SU-DHL-6 (cell line): ENCODE results near the gene DNAJB1.

Experiments
- H2AFZ ChIP-seq: fragments of 200-600 bp; sonication (generic); 2 replicates; pipeline ENCODE4 v1.6.1; 2014; ENCODE audit warnings: low read depth, mild to moderate bottlenecking, moderate library complexity, mixed read lengths, antibody characterized with exemption, low read length; ENCODE audit not compliant: severe bottlenecking
- H3F3A ChIP-seq: fragments of 200-600 bp; shearing (Covaris generic); 2 replicates; pipeline ENCODE4 v1.6.0; 2016; ENCODE audit warnings: antibody characterized with exemption, mild to moderate bottlenecking; ENCODE audit not compliant: insufficient read depth
- H3K27ac ChIP-seq: fragments of 200-600 bp; sonication (generic); 2 replicates; pipeline ENCODE4 v1.5.1; 2016; ENCODE audit warnings: low read depth, mild to moderate bottlenecking, low read length, moderate library complexity, mixed read lengths
- H3K27me3 ChIP-seq: fragments of 200-600 bp; sonication (generic), shearing (Covaris generic); 2 replicates; pipeline ENCODE4 v1.6.0; 2014; ENCODE audit warnings: mild to moderate bottlenecking, low read length
- H3K36me3 ChIP-seq: fragments of 200-600 bp; sonication (generic); 2 replicates; pipeline ENCODE4 v1.6.1; 2014; ENCODE audit warnings: mild to moderate bottlenecking, low read length, mixed read lengths
- H3K4me2 ChIP-seq: fragments of 300-600, 200-600 bp; shearing (Covaris generic), sonication (generic); 2 replicates; pipeline ENCODE4 v1.6.0; 2014; ENCODE audit warnings: low read length, low read depth, mild to moderate bottlenecking; ENCODE audit not compliant: poor library complexity, severe bottlenecking
- H3K4me3 ChIP-seq: fragments of 200-600 bp; sonication (generic); 2 replicates; pipeline ENCODE4 v1.5.1; 2014; ENCODE audit warnings: antibody characterized with exemption, low read length, mild to moderate bottlenecking, mixed read lengths; ENCODE audit not compliant: insufficient read depth, poor library complexity, severe bottlenecking
- H3K79me2 ChIP-seq: fragments of 200-600 bp; sonication (generic); 2 replicates; pipeline ENCODE4 v1.6.1; 2014; ENCODE audit warnings: mild to moderate bottlenecking, low read length, moderate library complexity; ENCODE audit not compliant: insufficient read depth
- H3K9ac ChIP-seq: fragments of 200-600 bp; sonication (generic); 2 replicates; pipeline ENCODE4 v1.7.0; 2014; ENCODE audit warnings: mild to moderate bottlenecking, low read length
- H3K9me2 ChIP-seq: fragments of 200-600 bp; sonication (generic); replicated peaks from 2 replicates; pipeline ENCODE4 v1.6.1; 2014; ENCODE audit warnings: low read length; ENCODE audit not compliant: insufficient read depth
- H3K9me3 ChIP-seq: fragments of 200-600 bp; sonication (generic); 2 replicates; pipeline ENCODE4 v1.6.1; 2014; ENCODE audit warnings: low read length, mixed read lengths; ENCODE audit not compliant: insufficient read depth
- H4K20me1 ChIP-seq: fragments of 200-600 bp; sonication (generic); 2 replicates; pipeline ENCODE4 v1.6.1; 2014; ENCODE audit warnings: low read depth, mild to moderate bottlenecking, antibody characterized with exemption, low read length, moderate library complexity, mixed read lengths
- EZH2phosphoT487 ChIP-seq: fragments of 200-600 bp; sonication (generic), shearing (Covaris generic); conservative IDR thresholded peaks from 2 replicates; pipeline ENCODE4 v1.6.1; 2018; ENCODE audit warnings: mild to moderate bottlenecking, antibody characterized with exemption, low read length, moderate library complexity, mixed read lengths
- TF ChIP-seq, protein P1 (sequence below): fragments of 200-600 bp; sonication (generic); IDR thresholded peaks from one replicate; pipeline ENCODE4 v1.5.1; 2017; ENCODE audit warnings: antibody characterized with exemption, mild to moderate bottlenecking, low read length, moderate library complexity; ENCODE audit not compliant: insufficient read depth, poor library complexity, severe bottlenecking

Gene DNAJB1

DNA sequence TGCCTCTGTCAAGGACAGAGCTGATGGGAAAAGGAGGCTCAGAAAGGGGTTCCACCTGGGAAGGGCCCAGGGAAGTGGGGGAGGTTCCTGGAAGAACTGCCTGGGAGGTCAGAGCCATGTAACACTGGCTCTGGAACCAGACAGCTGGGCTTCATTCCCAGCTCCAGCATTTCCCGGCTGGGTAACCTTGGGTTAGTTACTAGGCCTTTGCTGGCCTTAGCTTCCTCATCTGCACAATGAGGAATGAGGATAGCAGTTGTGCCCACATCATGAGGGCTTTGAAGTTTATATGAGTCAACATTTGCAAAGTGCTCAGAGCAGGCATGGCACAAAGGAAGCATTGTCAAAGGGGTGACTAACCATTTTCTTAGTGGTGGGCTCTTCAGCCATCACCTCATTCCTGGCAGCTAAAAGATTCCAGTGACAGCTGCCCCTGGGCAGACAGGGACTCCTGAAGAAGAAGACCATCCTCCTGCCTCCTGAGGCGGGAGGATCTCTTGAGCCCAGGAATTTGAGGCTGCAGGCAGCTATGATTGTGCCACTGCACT lies 1.7 kb upstream of the DNAJB1 start:
- Histone ChIP-seq H3K27me3 (no peaks in the 10 kb centered on the region), H3K9me3 (no peaks in the 10 kb centered on the region), H3K9ac (no peak overlapping the region), H3K9me2 (no peaks in the 10 kb centered on the region), H2AFZ (no peak overlapping the region), H3K79me2 (peaks cover 24% of the 10 kb centered on the region), H3F3A (peaks cover 16% of the 10 kb centered on the region; the same call in 1 of the 2 replicates), H4K20me1 (0 out of 2 replicates have a peak, but pooled peaks cover 6% of the 10 kb centered on the region), H3K27ac (no peak overlapping the region), H3K36me3 (no peaks in the 10 kb centered on the region), H3K4me3 (no peak overlapping the region), H3K4me2 (no peak overlapping the region)
- TF ChIP-seq, protein P1, sequence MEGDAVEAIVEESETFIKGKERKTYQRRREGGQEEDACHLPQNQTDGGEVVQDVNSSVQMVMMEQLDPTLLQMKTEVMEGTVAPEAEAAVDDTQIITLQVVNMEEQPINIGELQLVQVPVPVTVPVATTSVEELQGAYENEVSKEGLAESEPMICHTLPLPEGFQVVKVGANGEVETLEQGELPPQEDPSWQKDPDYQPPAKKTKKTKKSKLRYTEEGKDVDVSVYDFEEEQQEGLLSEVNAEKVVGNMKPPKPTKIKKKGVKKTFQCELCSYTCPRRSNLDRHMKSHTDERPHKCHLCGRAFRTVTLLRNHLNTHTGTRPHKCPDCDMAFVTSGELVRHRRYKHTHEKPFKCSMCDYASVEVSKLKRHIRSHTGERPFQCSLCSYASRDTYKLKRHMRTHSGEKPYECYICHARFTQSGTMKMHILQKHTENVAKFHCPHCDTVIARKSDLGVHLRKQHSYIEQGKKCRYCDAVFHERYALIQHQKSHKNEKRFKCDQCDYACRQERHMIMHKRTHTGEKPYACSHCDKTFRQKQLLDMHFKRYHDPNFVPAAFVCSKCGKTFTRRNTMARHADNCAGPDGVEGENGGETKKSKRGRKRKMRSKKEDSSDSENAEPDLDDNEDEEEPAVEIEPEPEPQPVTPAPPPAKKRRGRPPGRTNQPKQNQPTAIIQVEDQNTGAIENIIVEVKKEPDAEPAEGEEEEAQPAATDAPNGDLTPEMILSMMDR = no peak

DNA sequence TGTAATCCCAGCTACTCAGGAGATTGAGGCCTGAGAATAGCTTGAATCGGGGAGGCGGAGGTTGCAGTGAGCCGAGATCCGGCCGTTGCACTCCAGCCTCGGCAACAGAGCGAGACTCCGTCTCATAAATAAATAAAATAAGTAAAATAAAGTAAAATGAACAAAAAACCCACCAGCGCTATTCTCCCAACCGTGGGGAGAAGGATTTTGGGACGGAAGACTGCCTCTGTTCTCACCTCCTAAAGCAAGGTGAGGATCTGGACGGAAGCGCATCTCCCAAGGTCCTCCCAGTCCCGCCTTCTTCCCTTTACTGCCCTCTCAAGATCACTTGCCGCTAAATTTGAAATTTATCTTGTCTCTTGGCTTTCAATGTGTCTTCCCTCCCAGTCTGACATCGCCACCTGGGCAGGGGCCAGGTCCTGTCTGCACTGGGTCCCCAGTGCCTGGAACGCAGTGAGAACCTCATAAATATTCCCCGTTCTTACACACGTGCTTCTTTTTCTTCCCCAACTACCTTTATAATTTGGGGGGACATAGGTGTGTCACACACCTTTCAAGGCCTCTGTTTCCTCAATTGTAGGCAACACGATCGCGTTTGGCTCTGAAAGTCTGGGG lies 1.2 kb upstream of the DNAJB1 start:
- peaks cover 18% of the 10 kb centered on the region; the same call in 1 of the 2 replicates for H3F3A ChIP-seq

DNA sequence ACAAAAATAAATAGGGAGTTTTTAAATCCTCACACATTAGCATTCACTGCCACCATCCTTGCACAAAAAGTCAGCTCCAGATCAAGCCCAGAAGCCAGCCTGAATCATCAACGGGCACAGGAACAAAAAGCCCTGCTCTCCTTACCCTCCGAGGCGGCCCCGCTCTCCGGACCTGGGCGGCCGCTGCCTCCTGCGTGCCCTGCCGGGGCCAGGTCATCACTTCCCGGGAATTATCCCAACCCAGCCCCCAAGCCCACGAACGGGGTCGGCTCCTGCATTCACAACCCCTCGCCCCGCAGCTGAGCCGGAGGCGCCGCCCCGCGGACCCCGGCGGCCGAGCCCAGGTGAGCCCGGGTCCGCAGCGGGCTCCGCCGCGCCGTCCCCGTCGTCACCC lies 754 bp downstream of the DNAJB1 start:
- peak overlapping the region; percentile 76 for H3K4me2 ChIP-seq
- no peaks in the 10 kb centered on the region for H3K9me3 ChIP-seq
- H3K9me2 ChIP-seq = no peaks in the 10 kb centered on the region
- H4K20me1 ChIP-seq = 0 out of 2 replicates have a peak, but pooled peaks cover 6% of the 10 kb centered on the region
- no peaks in the 10 kb centered on the region for H3K36me3 ChIP-seq
- TF ChIP-seq, protein P1 = no peak
- no peak for TF ChIP-seq EZH2phosphoT487
- H3K9ac ChIP-seq = peak overlapping the region; percentile 84
- no peak overlapping the region; the same call in 1 of the 2 replicates for H3K27ac ChIP-seq
- no peaks in the 10 kb centered on the region for H3K27me3 ChIP-seq
- H3K79me2 ChIP-seq = peaks cover 24% of the 10 kb centered on the region
- H2AFZ ChIP-seq = no peak overlapping the region
- H3K4me3 ChIP-seq = peak overlapping the region; percentile 90
- H3F3A ChIP-seq = peaks cover 22% of the 10 kb centered on the region; the same call in 1 of the 2 replicates

More for the DNA sequence above, 1.2 kb upstream of the DNAJB1 start:
- TF ChIP-seq, protein P1 = no peak
- no peak for TF ChIP-seq EZH2phosphoT487
- Histone ChIP-seq H3K4me3 (no peak overlapping the region), H3K79me2 (peaks cover 24% of the 10 kb centered on the region), H3K9me3 (no peaks in the 10 kb centered on the region), H3K9ac (peak overlapping the region; percentile 54), H4K20me1 (0 out of 2 replicates have a peak, but pooled peaks cover 6% of the 10 kb centered on the region), H3K9me2 (no peaks in the 10 kb centered on the region), H3K27ac (peak overlapping the region; percentile 43; the same call in 1 of the 2 replicates), H2AFZ (no peak overlapping the region), H3K36me3 (no peaks in the 10 kb centered on the region), H3K27me3 (no peaks in the 10 kb centered on the region), H3K4me2 (peak overlapping the region; percentile 54)
